Stomach (tissue), 4 donors: ENCODE results near the gene HHLA2.

Experiments
- POLR2AphosphoS5 ChIP-seq, 3 donors: sonication (generic); formaldehyde crosslinking; IDR thresholded peaks; one replicate each; pipeline ENCODE4 v1.6.1; 2016; ENCODE audit warnings: antibody characterized with exemption in 3 of 3
- TF ChIP-seq, protein P1 (sequence below), 7 experiments: fragments of 450-650 bp in 4 of 7; fragments of 200-600 bp in 3 of 7; sonication (generic) in 3 of 7; IDR thresholded peaks; one replicate each; pipeline ENCODE4 v1.5.1; 2016 to 2019; ENCODE audit warnings: antibody characterized with exemption in 7 of 7, control low read depth in 2 of 7, mild to moderate bottlenecking in 1 of 7

DNA sequence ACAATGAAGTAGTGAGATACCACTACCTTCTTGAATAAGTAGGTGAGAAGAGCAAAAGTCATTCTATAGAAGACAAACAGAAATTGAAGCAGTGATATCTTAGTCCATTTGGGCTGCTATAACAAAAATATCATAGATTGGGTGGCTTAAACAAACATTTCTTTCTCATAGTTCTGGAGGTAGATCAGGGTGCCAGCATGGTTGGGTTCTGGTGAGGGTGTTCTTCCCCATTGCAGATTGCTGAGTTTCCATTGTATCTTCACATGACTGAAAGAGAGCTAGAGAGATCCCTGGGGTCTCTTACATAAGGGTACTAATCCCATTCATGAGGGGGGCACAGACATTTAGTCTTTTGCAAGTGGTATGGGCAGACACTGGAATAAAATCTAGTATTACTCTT lies 41.2 kb upstream of the HHLA2 start:
- TF ChIP-seq, protein P1, sequence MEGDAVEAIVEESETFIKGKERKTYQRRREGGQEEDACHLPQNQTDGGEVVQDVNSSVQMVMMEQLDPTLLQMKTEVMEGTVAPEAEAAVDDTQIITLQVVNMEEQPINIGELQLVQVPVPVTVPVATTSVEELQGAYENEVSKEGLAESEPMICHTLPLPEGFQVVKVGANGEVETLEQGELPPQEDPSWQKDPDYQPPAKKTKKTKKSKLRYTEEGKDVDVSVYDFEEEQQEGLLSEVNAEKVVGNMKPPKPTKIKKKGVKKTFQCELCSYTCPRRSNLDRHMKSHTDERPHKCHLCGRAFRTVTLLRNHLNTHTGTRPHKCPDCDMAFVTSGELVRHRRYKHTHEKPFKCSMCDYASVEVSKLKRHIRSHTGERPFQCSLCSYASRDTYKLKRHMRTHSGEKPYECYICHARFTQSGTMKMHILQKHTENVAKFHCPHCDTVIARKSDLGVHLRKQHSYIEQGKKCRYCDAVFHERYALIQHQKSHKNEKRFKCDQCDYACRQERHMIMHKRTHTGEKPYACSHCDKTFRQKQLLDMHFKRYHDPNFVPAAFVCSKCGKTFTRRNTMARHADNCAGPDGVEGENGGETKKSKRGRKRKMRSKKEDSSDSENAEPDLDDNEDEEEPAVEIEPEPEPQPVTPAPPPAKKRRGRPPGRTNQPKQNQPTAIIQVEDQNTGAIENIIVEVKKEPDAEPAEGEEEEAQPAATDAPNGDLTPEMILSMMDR (IDR thresholded peaks at IDR 0.05) = no peak
- TF ChIP-seq POLR2AphosphoS5 (IDR thresholded peaks at IDR 0.05) = no peak
